Femur (tissue), 1 donor: ENCODE measurements around the gene COL4A2.
"Not testable (repeated sequence)": the region's sequence is repeated elsewhere in the genome, so short reads cannot be mapped to it uniquely, and the experiment has no call there.

ENCODE experiments used
- DNase-seq: peaks from one replicate; pipeline ENCODE4 v3.0.0-alpha.2; 2017

COL4A2 gene

DNA sequence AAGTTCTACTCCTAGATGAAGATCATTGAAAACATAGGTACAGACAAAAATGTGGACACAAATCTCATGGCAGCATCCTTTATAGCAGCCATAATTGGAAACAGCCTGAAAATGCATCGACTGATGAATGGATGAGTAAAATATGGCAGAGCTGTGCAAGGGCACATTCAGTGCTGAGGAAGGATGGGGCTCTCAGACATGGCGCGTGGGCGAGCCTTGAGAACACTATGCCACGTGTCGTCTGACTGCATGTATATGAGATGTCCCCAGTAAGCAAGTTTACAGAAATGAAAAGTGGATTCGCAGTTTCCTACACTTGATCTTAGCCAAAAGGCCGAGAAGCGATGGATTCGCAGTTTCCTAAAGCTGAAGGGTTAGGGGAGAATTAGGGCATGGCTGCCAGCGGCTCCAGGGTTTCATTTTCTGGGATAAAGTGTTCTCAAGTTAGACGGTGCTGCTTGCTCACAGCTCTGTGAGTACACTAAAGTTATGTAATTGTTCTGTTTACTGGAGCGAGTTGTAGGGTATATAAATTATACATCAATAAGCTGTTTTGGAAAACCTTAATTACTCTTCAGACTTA is 176.4 kb downstream of the COL4A2 start:
- DNase-seq, result no peak

DNA sequence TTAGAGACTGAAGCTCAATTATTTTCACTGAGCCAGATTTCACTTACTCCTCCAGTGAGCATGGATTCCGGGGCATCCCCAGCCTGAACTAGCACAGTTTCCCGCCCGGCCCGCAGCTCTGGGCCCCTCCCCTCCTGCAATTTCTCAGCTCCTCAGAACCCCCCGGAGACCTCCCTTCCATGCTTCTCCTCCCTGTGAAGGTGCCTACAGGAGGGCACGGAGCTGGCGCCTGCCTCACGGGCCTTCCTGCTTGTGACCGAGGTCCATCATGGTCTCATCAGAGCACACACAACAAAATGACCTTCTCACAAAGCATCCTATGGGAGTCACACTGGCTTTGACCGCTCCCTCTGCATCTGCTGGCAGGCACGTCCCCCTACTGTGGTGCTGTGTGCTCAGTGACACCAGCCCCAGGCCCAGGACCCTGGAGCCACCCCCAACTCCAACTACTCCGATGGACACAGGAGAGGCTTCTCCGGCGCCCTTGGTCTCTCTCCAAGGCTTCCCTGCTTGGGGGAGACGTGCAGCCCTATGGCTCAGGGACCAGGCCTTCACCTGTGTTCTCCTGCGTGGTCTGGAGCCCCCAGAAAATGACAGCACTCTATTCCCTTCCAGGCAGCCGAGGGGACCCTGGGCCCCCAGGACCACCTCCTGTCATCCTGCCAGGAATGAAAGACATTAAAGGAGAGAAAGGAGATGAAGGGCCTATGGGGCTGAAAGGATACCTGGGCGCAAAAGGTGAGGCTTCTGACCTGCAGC is 177.4 kb downstream of the COL4A2 start:
- no peak for DNase-seq

DNA sequence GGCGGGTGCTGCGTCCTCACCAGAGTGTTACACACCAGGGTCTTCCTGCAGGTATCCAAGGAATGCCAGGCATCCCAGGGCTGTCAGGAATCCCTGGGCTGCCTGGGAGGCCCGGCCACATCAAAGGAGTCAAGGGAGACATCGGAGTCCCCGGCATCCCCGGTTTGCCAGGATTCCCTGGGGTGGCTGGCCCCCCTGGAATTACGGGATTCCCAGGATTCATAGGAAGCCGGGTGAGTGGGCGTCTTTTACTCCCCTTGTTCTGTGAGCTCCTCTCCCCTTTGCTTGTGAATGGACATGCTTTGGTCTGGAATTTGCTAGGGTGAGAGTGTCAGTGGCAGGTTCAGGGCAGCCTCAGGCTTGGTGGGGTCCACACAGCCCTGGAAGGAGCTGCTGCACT is 178.5 kb downstream of the COL4A2 start:
- DNase-seq, result no peak

DNA sequence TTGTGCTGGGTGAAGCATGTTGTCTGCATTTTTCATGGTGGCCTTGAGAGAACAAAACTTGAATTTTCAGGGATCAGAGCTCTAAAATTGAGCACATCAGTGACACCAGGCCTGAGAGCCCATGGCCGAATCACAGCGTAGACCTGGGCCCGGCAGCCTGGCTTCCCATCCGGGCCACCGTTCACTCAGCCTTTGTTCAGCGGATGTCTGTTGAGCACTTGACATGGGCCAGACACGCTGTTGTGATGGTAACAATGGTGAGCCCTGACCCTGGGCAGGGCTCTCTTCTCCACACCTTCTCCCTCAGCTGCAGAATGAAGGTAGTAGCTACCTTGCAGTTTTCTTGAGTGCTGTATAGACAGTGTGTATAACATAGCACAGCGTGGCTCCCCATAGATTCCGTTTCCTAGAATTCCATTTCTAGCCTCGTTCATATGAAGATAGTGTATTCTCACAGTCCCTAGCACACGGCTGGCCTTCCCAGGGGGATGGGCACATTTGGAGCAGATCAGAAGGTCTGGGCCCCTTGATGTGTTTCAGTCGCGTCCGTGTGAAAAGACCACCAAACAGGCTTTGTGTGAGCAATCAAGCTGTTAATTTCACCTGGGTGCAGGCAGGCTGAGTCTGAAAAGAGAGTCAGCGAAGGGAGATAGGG is 179.1 kb downstream of the COL4A2 start:
- no peak for DNase-seq

DNA sequence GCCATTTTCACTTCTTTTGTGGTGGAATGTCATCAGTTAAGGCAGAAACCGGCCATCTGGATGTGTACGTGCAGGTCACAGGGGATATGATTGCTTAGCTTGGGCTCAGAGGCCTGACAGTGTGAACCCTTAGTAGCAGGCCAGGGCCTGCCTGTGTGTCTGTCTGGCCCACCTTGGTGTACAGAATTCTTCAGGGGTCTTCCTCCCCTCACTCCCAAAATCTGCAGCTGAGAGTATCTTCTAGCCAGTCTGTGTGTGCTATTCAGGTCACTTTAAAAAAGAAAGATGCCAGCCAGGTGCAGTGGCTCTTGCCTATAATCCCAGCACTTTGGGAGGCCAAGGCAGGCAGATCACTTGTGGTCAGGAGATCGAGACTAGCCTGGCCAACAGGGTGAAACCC is 179.8 kb downstream of the COL4A2 start:
- not testable (repeated sequence) for DNase-seq

DNA sequence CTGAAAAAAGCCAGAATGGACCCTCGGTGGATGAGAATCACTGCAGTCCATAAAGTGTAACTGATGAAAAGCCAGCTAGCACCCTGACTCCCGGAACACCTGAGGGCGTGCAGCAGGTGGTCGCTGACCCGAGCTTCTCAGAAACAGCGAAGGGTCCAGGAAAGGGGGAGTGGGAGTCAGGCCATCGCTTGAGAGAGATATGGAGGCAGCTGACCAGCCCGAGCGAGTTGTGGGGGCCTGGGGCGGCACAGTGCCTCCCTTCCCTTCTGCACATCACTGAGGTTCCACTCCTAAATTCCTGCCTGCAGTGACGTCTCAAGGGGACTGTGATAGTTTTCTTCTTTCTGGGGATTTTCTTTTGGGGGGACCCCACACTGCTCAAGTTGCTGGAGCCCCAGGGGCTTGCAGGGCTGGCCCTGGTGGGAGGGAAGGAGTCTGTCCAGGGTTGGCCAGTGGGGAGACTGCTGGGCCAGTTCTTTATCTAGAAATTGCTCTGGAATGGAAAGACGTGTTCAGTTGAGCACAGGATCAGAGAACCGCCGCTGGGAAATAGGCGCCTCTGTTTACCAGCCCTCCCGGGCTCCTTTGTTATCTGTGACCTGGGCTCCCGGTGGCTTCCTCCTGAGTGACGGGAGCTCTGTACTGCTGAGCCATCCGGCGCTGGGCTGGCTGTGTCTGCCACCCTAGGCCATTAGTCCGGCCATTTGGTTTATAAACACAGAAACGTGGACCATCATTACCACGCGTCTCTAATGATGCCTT is 183.1 kb downstream of the COL4A2 start:
- DNase-seq, result no peak

DNA sequence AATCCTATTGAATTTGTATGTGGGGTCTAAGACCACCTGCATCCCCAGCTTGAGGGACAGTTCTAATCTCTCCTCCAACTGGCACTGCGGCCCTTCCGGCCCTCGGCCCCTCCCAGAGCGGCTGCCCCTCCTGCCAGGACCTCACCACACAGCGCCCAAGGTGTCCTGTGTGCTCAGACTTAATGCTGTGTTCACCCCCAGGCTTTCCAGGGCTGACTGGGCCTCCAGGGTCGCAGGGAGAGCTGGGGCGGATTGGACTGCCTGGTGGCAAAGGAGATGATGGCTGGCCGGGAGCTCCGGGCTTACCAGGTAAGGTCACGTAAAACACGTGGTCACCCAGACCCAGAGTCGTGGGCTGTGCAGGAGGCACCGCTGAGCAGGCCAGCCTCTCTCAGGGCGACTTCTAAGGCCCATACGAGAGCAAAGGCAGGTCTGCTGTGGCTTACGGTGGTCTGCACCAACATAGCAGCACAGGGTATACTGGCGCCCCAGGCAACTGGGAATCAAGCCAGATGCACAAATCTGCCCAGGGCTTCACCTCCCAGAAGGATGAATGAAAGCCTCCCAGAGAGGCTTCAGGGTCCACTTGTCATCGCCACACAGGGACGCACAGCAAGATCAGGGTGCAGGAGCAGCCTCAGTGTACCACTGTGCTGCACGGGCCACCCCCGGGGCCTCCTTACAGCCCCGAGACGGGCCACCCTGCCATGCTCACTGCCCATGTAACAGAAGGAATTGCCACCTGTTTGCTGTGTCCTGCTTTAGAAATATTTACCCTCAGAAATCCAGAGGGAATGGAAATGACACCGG is 185.0 kb downstream of the COL4A2 start:
- DNase-seq, result no peak

DNA sequence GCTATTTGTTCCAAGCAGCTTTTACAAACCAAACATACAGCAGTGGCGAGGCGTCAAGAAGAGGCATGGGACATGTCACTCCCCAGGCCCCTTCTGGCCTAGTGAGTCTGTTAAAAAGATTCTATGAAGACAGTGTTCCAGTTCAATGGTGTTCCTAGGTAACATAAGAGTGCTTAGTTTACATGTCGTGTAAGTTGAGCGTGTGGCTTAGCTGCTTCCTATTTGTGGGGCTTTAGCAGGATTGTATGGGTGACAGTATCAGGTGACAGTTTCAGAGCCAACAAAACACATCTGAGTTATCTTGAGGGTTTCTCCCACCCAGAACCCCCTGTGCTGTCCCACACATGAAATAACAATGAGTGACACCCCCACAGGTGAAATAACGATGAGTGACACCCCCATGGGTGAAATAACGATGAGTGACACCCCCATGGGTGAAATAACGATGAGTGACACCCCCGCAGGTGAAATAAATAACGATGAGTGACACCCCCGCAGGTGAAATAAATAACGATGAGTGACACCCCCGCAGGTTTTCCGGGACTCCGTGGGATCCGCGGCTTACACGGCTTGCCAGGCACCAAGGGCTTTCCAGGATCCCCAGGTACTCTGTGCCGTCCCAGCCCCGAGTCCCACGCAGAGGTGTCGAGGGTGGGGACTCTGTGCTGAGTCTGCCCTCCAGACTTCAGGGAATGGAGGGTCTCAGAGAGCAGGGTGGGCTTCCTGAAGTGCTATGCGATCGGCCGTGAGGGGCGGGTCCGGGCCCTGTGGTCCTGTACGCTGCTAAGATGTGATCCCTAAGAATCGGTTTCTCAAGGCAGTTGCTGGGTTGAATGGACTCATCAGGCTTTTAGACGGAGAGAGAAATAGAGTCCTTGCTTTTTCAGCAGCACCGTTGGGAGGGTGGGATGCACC is 185.9 kb downstream of the COL4A2 start:
- DNase-seq, result no peak

DNA sequence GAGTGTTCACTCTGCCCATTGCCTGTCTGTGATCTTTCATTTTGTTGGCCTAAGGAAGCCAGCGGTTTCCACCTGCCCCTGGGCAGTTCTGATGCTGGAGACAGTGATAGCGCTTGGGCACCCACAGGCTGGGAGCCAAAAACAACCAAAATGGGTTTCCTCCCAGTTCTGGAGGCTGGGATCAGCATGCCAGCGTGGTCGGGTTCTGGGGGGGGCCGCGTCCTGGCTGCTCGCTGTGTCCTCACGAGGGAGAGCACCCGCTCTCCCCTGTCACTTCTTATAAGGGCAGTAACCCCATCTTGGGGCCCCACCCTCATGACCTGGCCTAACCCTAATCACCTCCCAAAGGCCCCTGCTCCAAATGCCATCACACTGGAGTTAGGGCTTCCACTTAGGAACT is 186.5 kb downstream of the COL4A2 start:
- DNase-seq, result no peak

DNA sequence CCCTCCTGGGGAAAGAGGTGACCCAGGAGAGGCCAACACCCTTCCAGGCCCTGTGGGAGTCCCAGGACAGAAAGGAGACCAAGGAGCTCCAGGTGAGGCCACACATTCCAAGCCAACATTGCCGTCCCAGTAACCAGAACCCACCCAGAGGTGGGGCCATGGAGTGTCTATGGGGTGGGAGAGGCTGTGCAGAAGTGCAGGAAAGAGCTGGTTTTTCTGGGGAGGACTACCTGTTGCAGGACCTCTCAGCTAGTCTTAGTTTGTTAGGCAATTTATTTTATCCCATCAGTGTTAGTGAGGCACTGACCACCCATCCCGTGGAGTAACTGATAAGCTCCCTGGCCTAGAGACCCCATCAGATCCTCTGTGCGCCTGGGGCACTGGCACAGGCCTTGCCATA is 188.3 kb downstream of the COL4A2 start:
- no peak for DNase-seq

DNA sequence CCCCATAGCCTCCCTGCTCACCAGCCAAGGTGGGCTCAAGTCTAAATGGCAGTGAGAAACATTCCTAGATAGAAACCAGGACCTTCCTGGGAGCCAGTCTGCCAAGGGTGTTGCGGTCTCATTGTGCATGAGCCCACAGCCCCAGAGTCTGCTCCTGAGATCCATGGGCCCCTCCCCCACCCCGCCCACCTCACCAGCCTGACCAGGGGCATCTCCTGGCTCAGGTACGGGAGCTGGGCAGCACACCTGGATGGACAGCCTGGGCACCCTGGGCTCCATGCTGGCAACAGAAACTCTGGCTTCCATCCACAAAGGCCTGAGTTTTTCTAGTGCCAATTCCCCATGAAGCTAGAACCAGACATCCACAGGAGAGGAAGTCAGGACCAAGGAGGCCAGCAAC is 188.8 kb downstream of the COL4A2 start:
- no peak for DNase-seq

DNA sequence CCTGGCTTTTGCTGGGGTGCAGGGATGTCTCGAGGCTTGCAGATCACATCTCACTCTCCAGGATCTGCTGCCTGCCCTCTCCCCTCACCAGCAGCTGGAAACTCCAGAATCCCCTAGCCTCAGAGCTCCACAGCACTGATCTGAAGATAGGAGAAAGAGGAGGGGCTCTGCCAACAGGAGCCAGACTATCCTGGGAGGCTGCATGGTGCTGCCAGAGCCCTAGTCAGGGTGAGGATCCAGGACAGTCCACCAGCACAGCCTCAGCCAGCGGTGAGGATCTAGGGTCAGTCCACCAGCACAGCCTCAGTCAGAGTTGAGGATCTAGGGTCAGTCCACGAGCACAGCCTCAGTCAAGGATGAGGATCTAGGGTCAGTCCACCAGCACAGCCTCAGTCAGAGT is 189.2 kb downstream of the COL4A2 start:
- DNase-seq, result no peak

DNA sequence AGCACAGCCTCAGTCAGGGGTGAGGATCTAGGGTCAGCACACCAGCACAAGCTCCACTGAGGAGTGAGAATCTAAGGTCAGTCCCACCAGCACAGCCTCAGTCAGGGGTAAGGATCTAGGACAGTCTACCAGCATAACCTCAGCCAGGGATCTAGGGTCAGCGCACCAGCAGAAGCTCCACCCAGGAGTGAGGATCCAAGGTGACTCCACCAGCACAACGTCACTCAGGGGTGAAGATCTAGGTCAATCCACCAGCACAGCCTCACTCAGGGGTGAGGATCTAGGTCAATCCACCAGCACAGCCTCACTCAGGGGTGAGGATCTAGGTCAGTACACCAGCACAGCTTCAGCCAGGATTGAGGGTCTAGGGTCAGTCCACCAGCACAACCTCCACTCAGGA is 189.9 kb downstream of the COL4A2 start:
- DNase-seq, result no peak

DNA sequence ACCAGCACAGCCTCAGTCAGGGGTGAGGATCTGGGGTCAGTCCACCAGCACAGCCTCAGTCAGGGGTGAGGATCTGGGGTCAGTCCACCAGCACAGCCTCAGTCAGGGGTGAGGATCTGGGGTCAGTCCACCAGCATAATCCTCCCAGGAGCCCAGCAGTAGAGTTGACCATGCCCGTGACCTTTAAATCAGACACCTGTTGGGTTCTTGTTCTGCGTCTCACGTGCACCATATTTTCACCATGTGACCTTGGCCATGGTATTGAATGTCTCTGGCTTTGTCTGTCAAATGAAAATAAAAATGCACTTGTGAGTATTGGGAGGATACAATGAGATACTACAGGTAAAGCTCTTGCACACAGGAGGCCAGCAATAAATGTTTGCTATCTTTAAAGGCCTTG is 190.8 kb downstream of the COL4A2 start:
- not testable (repeated sequence) for DNase-seq

DNA sequence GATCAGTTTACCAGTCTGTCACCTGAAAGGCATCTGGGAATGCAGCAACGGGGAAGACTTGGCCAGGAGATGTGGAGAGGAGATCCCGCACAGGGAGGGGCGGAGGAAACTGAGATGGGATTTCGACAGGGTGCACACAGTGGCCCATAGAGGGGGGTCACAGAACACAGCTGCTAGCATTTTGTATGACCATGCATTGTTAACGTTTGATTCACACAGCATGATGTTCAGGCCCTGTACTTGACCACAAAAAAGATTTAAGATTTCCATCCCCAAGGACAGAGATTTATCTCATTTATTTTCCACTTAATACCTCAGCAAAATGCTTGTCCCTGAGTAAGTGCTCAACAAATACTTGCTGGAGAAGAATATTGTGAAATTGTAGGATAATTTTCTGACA is 191.2 kb downstream of the COL4A2 start:
- DNase-seq, result no peak

DNA sequence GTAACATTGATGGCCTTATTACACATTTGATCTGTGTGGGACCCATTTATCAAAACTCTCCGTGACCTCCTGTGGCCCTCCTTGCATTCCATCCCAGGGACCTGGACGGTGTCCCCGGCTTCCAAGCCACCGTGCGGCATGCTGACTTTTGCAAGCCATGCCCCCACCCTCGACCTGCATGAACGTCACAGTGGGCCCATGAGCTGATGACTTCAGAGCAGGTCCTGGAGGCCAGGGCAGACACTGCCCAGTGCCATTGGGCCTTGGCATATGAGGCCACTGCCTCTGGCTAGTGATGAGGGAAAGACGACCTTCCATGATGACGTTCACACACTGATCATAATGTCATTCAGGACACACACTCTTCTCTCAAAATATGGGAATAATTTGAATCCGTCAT is 191.7 kb downstream of the COL4A2 start:
- no peak for DNase-seq

DNA sequence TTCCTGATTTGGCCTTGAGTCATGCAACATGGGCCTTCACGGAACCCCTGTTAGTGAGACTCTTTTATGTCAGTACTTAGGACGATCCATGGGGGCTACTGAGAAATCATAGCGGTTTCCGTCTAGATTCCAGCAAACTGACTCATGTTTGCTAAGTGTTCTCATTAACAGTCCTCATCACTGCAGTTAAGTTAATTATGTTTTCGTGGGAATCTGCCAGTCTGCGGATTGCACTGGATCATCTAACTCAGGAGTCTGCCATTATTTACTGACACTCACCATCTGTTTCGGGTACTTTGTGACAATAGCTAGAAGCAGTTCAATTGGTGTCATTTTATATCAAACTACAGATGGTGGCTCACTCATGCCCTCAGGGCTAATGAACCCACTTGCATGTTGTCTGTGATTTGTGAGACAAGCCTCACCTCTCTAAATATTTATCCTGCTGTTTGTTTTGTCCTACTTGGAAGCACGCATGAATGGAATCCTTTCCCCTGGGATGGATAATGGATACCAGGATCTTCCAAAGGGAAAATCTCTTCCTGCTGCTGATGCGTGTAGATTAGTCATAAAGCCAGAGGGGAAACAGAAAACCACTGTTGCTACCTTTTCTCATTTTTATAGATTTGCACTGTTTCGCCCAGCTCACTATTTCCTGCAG is 192.7 kb downstream of the COL4A2 start:
- DNase-seq, result no peak

DNA sequence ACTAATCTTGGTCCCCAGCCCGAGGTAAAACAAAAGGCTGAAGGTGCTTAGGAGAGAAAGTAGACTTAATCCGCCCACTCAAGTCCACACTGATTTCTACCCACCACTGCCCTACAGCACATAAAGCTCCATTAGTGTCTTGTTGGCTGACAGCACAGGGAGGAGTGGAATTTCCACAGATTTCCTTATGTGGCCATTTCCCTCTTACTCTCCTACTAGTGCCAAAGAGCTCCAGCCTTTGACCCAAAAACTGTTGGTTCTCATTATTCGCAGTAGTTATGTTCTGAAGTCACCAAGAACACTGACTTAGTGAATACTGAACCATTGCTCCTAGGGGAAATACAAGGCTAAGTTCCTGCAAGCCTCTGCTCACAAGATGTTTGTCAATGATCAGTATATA is 193.3 kb downstream of the COL4A2 start:
- DNase-seq, result no peak

DNA sequence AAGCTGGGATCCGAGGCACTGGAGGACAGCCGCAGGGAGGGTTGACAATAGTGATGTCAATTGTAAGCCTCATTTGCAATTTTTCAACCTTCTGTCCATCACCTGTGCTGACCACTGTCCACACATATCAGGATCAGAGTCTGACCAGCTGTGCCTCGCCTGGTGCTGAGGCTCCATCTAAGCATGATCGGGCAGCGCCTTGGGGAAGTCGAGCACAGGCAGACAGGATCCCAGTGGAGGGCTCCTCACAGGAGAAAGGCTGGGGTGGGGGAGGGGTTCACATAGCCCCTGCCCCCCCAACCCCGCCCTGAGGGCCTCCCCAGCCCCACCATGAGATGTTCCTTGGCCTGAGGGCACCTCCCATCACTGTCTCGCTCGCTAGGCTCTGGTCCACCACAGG is 194.1 kb downstream of the COL4A2 start:
- no peak for DNase-seq

DNA sequence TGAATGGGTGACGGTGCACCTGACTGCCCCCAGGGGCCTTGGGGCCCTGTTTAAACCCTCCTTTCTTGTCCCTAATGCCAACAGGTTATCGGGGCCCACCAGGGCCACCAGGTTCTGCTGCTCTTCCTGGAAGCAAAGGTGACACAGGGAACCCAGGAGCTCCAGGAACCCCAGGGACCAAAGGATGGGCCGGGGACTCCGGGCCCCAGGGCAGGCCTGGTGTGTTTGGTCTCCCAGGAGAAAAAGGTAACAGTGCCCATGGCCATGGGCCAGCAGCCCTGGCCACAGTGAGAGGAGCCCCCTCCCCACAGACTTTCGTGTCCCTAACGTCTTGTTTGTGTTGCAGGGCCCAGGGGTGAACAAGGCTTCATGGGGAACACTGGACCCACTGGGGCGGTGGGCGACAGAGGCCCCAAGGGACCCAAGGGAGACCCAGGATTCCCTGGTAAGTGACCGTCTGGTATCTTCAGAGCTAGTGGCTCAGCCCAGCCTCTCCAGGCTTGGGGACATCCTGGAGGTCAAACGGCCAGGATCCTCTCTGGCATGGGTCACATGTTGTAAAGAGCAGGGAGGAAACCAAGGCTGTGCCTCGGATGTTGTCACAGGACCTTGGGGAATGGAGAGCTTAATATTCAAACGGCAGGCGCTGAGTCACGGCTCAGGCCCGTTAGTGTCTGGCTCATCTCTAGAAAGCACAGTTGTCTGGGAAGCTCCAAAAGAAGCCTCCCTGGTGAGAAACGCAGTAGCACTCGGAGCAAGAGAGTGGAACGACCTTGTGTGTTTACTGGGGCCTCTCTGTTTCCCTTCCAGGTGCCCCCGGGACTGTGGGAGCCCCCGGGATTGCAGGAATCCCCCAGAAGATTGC is 196.2 kb downstream of the COL4A2 start:
- no peak for DNase-seq
